Measurements from ENCODE around the gene APOM.
A peak's percentile ranks its signal among the peaks of the same experiment; 100 is the strongest.

Gene APOM

GRCh38 chr6:31659649-31660380 is 4.1 kb downstream of the APOM start:
- peak; percentile 16 for DNase-seq

- peak; percentile 67 for DNase-seq
These were observed 4.9 kb downstream of the APOM start, which contains the start of gene C6orf47 for GRCh38 chr6:31660381-31661261. C6orf47 (minus strand) TSS chr6:31660778; CDS start chr6:31659947, 831 bp downstream.

- no peak for DNase-seq
These were observed 5.8 kb downstream of the APOM start for GRCh38 chr6:31661262-31662123.

- DNase-seq, result no peak
These were observed 6.5 kb downstream of the APOM start for GRCh38 chr6:31662124-31662723.

GRCh38 chr6:31663126-31663960 is 7.6 kb downstream of the APOM start:
- no peak for DNase-seq

GRCh38 chr6:31663961-31664789 is 8.5 kb downstream of the APOM start:
- no peak for DNase-seq

GRCh38 chr6:31664790-31665500 is 9.3 kb downstream of the APOM start, which contains the start of gene GPANK1:
GPANK1 (minus strand) TSS chr6:31664997; CDS start chr6:31664478, 519 bp downstream.
- DNase-seq, result peak; percentile 88

GRCh38 chr6:31665501-31666336 is 10.0 kb downstream of the APOM start, which contains the start of gene CSNK2B:
CSNK2B (plus strand) TSS chr6:31666080; CDS start chr6:31666832, 752 bp downstream.
- peak; percentile 96 for DNase-seq

- DNase-seq, result no peak
These were observed 10.8 kb downstream of the APOM start for GRCh38 chr6:31666337-31666965.

GRCh38 chr6:31669676-31670075 is 14.0 kb downstream of the APOM start, which contains the start of gene LY6G5B:
LY6G5B (plus strand) TSS chr6:31669976; CDS start chr6:31670951, 975 bp downstream.
- DNase-seq, result no peak

GRCh38 chr6:31676322-31676903 is 20.7 kb downstream of the APOM start:
- DNase-seq, result no peak

GRCh38 chr6:31676904-31677303 is 21.2 kb downstream of the APOM start:
- no peak for DNase-seq

GRCh38 chr6:31677955-31678354 is 22.3 kb downstream of the APOM start:
- no peak for DNase-seq

- peak; percentile 65 for DNase-seq
These were observed 24.8 kb downstream of the APOM start, which contains the start of gene LY6G5C for GRCh38 chr6:31680226-31681134. LY6G5C (minus strand) TSS chr6:31681067; CDS start chr6:31680373, 694 bp downstream.

GRCh38 chr6:31681135-31681671 is 25.5 kb downstream of the APOM start:
- no peak for DNase-seq

GRCh38 chr6:31683591-31683990 is 27.9 kb downstream of the APOM start:
- DNase-seq, result no peak
